Activated CD4-positive, alpha-beta T cell treated with anti-CD3 and anti-CD28 coated beads for 36 hours (primary cell): ENCODE results near the gene ATP1A1. TPM values are rescaled to one million over a fixed set of nuclear protein-coding genes. Genes with fewer than 3 reads are reported as not detected.

Experiments used
- ATAC-seq: fragments of 200-7000 bp; cut with Tn5 transposase; one replicate; pipeline ENCODE4 v1.10.0; 2021; ENCODE audit warnings: mild to moderate bottlenecking, moderate library complexity
- CTCF ChIA-PET: fragments of 350-600 bp; sonication (Branson Sonifier 250); formaldehyde crosslinking; loops from one replicate; lab custom pipeline; 2021; ENCODE audit warnings: antibody characterized with exemption; lab: Charles Lee
- POLR2A ChIA-PET: fragments of 350-600 bp; sonication (Branson Sonifier 250); formaldehyde crosslinking; loops from one replicate; lab custom pipeline; 2021; ENCODE audit warnings: antibody characterized with exemption, inconsistent platforms; lab: Charles Lee
- DNase-seq: peaks from one replicate; pipeline ENCODE4 v3.0.0-alpha.2; 2020
- H3K27ac Mint-ChIP-seq: one replicate; pipeline ENCODE4 v1.8.0; 2021; ENCODE audit warnings: mixed read lengths
- H3K27me3 Mint-ChIP-seq: one replicate; pipeline ENCODE4 v1.8.0; 2021; ENCODE audit warnings: mixed read lengths
- H3K36me3 Mint-ChIP-seq: one replicate; pipeline ENCODE4 v1.8.0; 2021; ENCODE audit warnings: low read depth, mixed read lengths
- H3K4me1 Mint-ChIP-seq: one replicate; pipeline ENCODE4 v1.8.0; 2021; ENCODE audit warnings: mixed read lengths
- H3K4me3 Mint-ChIP-seq: one replicate; pipeline ENCODE4 v1.8.0; 2021; ENCODE audit warnings: mild to moderate bottlenecking, moderate library complexity, mixed read lengths
- H3K9me3 Mint-ChIP-seq: one replicate; pipeline ENCODE4 v1.8.0; 2021; ENCODE audit warnings: low read depth, mixed read lengths
- intact Hi-C, 2 experiments: fragments of 100-400 bp; cut with DNase I in 1 of 2; cut with micrococcal nuclease in 1 of 2; formaldehyde crosslinking; loops; one replicate each; pipeline versions ENCODE4 v1.14.2 to v1.15.1; 2022 to 2024; cut with DNase I, micrococcal nuclease
- total RNA-seq, 2 experiments: library from RNA; stranded (reverse); gene quantifications; one replicate each; pipeline ENCODE4 v1.2.3, GENCODE V29; 2021

ATP1A1 gene
- total RNA-seq, 2 experiments from 2014 or later = 247 to 257 TPM

- Mint-ChIP-seq H3K36me3 (peaks cover 23% of the 10 kb centered on the region), H3K9me3 (no peaks in the 10 kb centered on the region), H3K27me3 (no peaks in the 10 kb centered on the region), H3K4me3 (peak overlapping the region; percentile 93), H3K4me1 (peaks cover 35% of the 10 kb centered on the region), H3K27ac (peak overlapping the region; percentile 98)
- ChIA-PET POLR2A (interaction anchor here (0.7 kb wide), 1 partner anchor 809 kb away, joined by 3 read pairs; no protein-coding TSS in a partner anchor), CTCF (no interaction called here)
- intact Hi-C loops = loop anchor here (1.0 kb wide), 6 partner anchors 45 to 687 kb away; partner anchors contain the start of gene TTF2 (in 1 of the 2)
- ATAC-seq = peak; percentile 3
- peak; percentile 77 for DNase-seq
Measured at GRCh38 chr1:116373431-116374352, 648 bp downstream of the ATP1A1 start.

- no peak for ATAC-seq
- no peaks in the 10 kb centered on the region for H3K9me3 Mint-ChIP-seq
- peak overlapping the region; percentile 98 for H3K27ac Mint-ChIP-seq
- ChIA-PET POLR2A (interaction anchor here (0.7 to 1.0 kb wide), 3 partner anchors 44 to 808 kb away, joined by 3 read pairs; no protein-coding TSS in a partner anchor), CTCF (interaction anchor here (1.1 to 2.7 kb wide), 8 partner anchors 13 to 235 kb away, joined by 3 to 17 read pairs (median 6); no protein-coding TSS in a partner anchor)
- intact Hi-C loops = loop anchor here (1.0 to 5.0 kb wide), 11 partner anchors 182 to 1617 kb away; partner anchors contain the start of genes CD101 (in 1 of the 2), CD58 (in 1 of the 2), CSDE1 (in 1 of the 2) and TENT5C (in 1 of the 2)
- DNase-seq = peak; percentile 47
- peaks cover 31% of the 10 kb centered on the region for H3K36me3 Mint-ChIP-seq
- H3K4me3 Mint-ChIP-seq = peak overlapping the region; percentile 93
- no peaks in the 10 kb centered on the region for H3K27me3 Mint-ChIP-seq
- H3K4me1 Mint-ChIP-seq = peaks cover 43% of the 10 kb centered on the region
Measured at GRCh38 chr1:116374353-116375147, 1.5 kb downstream of the ATP1A1 start.

GRCh38 chr1:116375148-116375886, 2.3 kb downstream of the ATP1A1 start:
- H3K4me3 Mint-ChIP-seq = peak overlapping the region; percentile 93
- CTCF ChIA-PET = interaction anchor here (1.0 to 2.7 kb wide), 12 partner anchors 12 to 441 kb away, joined by 3 to 17 read pairs (median 4); no protein-coding TSS in a partner anchor
- peaks cover 51% of the 10 kb centered on the region for H3K4me1 Mint-ChIP-seq

GRCh38 chr1:116375887-116376728, 3.1 kb downstream of the ATP1A1 start:
- Mint-ChIP-seq H3K27me3 (no peaks in the 10 kb centered on the region), H3K27ac (peak overlapping the region; percentile 98), H3K9me3 (no peaks in the 10 kb centered on the region), H3K4me3 (peak overlapping the region; percentile 93), H3K4me1 (peaks cover 59% of the 10 kb centered on the region), H3K36me3 (peaks cover 43% of the 10 kb centered on the region)
- POLR2A ChIA-PET = interaction anchor here (0.6 to 1.5 kb wide), 5 partner anchors 34 to 393 kb away, joined by 3 to 6 read pairs (median 3); no protein-coding TSS in a partner anchor
- peak; percentile 78 for DNase-seq
- CTCF ChIA-PET = interaction anchor here (0.7 to 2.7 kb wide), 15 partner anchors 11 to 440 kb away, joined by 3 to 17 read pairs (median 3); no protein-coding TSS in a partner anchor
- intact Hi-C loops = loop anchor here (2.0 to 5.0 kb wide), 12 partner anchors 181 to 1619 kb away; partner anchors contain the start of genes CD101 (in 1 of the 2), CD58 (in 1 of the 2), CSDE1 (in 1 of the 2) and TENT5C (in 1 of the 2)
- ATAC-seq = peak; percentile 21

More at GRCh38 chr1:116375148-116375886, 2.3 kb downstream of the ATP1A1 start:
- DNase-seq (no peak), ATAC-seq (no peak)
- intact Hi-C loops = loop anchor here (5.0 kb wide), 10 partner anchors 182 to 1618 kb away; partner anchors contain the start of genes CD101 (in 1 of the 2), CD58 (in 1 of the 2), CSDE1 (in 1 of the 2) and TENT5C (in 1 of the 2)
- no peaks in the 10 kb centered on the region for H3K9me3 Mint-ChIP-seq
- peak overlapping the region; percentile 98 for H3K27ac Mint-ChIP-seq
- peaks cover 36% of the 10 kb centered on the region for H3K36me3 Mint-ChIP-seq
- no peaks in the 10 kb centered on the region for H3K27me3 Mint-ChIP-seq
- POLR2A ChIA-PET = interaction anchor here (0.6 to 1.5 kb wide), 5 partner anchors 34 to 394 kb away, joined by 3 to 6 read pairs (median 3); no protein-coding TSS in a partner anchor

GRCh38 chr1:116376729-116377086, 3.7 kb downstream of the ATP1A1 start:
- Mint-ChIP-seq H3K27ac (peak overlapping the region; percentile 98), H3K4me1 (peaks cover 65% of the 10 kb centered on the region), H3K9me3 (no peaks in the 10 kb centered on the region), H3K27me3 (no peaks in the 10 kb centered on the region), H3K4me3 (peak overlapping the region; percentile 93), H3K36me3 (peaks cover 45% of the 10 kb centered on the region)
- intact Hi-C loops = loop anchor here (2.0 to 5.0 kb wide), 12 partner anchors 181 to 1619 kb away; partner anchors contain the start of genes CD101 (in 1 of the 2), CD58 (in 1 of the 2), CSDE1 (in 1 of the 2) and TENT5C (in 1 of the 2)
- ATAC-seq (no peak), DNase-seq (no peak)
- ChIA-PET POLR2A (interaction anchor here (1.1 to 1.5 kb wide), 2 partner anchors 138 to 361 kb away, joined by 3 to 6 read pairs; no protein-coding TSS in a partner anchor), CTCF (interaction anchor here (0.7 to 2.7 kb wide), 10 partner anchors 14 to 237 kb away, joined by 3 to 17 read pairs (median 4); no protein-coding TSS in a partner anchor)

GRCh38 chr1:116377541-116378529, 4.8 kb downstream of the ATP1A1 start:
- Mint-ChIP-seq H3K27ac (peak overlapping the region; percentile 92), H3K4me1 (peaks cover 73% of the 10 kb centered on the region), H3K4me3 (peak overlapping the region; percentile 93), H3K9me3 (no peaks in the 10 kb centered on the region), H3K36me3 (peaks cover 53% of the 10 kb centered on the region), H3K27me3 (no peaks in the 10 kb centered on the region)
- POLR2A ChIA-PET = no interaction called here
- DNase-seq (peak; percentile 58), ATAC-seq (peak; percentile 74)
- intact Hi-C loops = loop anchor here (1.0 to 5.0 kb wide), 20 partner anchors 12 to 1621 kb away; partner anchors contain the start of genes CD101 (in 2 of the 2), CD58 (in 1 of the 2), CSDE1 (in 1 of the 2) and TENT5C (in 1 of the 2)
- CTCF ChIA-PET = interaction anchor here (1.8 to 2.5 kb wide), 2 partner anchors 56 to 227 kb away, joined by 4 to 9 read pairs; no protein-coding TSS in a partner anchor

- Mint-ChIP-seq H3K4me3 (peak overlapping the region; percentile 34), H3K36me3 (peaks cover 58% of the 10 kb centered on the region), H3K27me3 (no peaks in the 10 kb centered on the region), H3K4me1 (peaks cover 85% of the 10 kb centered on the region), H3K27ac (peak overlapping the region; percentile 92), H3K9me3 (no peaks in the 10 kb centered on the region)
- no peak for DNase-seq
- POLR2A ChIA-PET = no interaction called here
- intact Hi-C loops = loop anchor here (2.0 to 5.0 kb wide), 11 partner anchors 178 to 1622 kb away; partner anchors contain the start of genes CD101 (in 1 of the 2), CD58 (in 1 of the 2), CSDE1 (in 1 of the 2) and TENT5C (in 1 of the 2)
- CTCF ChIA-PET = no interaction called here
- no peak for ATAC-seq
Measured at GRCh38 chr1:116379057-116379630, 6.1 kb downstream of the ATP1A1 start.
